Activated CD8-positive, alpha-beta memory T cell treated with anti-CD3 and anti-CD28 coated beads for 36 hours (primary cell): ENCODE data around the gene MAN2A1. TPM values are rescaled to one million over a fixed set of nuclear protein-coding genes. Genes with fewer than 3 reads are reported as not detected.

Experiments used
- CTCF ChIA-PET: fragments of 350-600 bp; sonication (Branson Sonifier 250); formaldehyde crosslinking; loops from one replicate; lab custom pipeline; 2021; ENCODE audit warnings: antibody characterized with exemption; lab: Charles Lee
- POLR2A ChIA-PET: fragments of 350-600 bp; sonication (Branson Sonifier 250); formaldehyde crosslinking; loops from one replicate; lab custom pipeline; 2021; ENCODE audit warnings: antibody characterized with exemption; lab: Charles Lee
- total RNA-seq, 2 experiments: library from RNA; stranded (reverse); gene quantifications; one replicate each; pipeline ENCODE4 v1.2.3, GENCODE V29; 2021

MAN2A1 gene
- total RNA-seq, 2 experiments from 2014 or later: 26.6 to 26.9 TPM

DNA sequence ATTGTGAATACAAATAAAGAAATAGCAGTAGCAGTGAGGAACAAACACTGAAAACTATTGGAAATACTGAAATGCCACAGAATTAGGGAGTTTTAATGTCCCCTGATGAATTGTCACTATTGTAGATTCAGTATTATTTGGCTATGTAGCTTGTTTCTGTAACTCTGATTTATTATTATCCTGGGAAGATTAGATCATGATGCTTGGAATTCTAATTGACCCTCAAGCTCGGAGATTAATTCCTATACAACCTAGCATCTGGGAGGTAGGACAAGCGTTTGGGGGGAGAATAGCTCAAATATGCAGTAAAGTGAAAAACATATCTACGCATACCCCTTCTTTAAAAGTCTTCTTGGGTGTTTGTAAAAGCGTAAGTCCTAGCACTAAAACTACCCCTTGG, 15.1 kb upstream of the MAN2A1 start:
- ChIA-PET CTCF (interaction anchor here (2.7 kb wide), 1 partner anchor 13 kb away, joined by 7 read pairs; no protein-coding TSS in a partner anchor), POLR2A (no interaction called here)

DNA sequence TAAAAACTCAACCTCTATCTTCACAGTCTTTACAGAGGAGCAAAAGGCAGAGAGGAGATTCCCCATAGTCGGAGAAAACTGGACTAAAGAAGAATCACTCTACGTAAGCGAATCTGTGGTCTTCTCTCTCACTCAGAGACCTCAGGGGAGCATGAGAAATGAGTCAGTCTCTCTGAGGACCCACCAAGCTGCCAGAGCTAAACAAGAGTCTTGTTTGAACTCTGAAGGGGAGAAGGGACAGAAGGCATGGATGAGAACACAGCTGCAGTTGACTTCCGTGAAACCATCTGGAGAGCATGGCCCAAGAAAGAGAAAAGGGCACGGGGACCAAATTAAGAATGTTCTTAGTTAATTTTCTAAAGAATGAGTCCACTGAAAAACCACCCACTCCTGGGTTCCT, 12.8 kb upstream of the MAN2A1 start:
- ChIA-PET POLR2A (no interaction called here), CTCF (interaction anchor here (2.7 kb wide), 1 partner anchor 11 kb away, joined by 7 read pairs; no protein-coding TSS in a partner anchor)

DNA sequence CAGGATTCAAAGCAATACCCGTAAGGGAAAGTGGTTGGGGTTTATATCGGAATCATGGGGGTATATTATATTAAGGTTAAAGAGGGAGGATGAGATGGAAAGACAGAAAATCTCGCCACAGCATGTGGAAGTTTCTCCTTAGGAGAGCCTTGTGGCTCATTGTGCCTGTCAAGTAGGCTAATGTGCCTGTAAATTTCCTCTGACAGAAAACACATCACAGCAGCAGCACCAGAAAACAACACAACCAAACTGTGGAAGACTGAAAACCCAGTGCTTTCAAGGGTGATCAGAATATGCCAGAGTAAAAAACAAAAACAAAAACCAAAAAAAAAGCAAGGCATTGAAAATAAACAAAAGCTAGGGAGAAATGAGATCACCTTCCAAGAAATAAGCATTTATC, 11.3 kb upstream of the MAN2A1 start:
- ChIA-PET CTCF (no interaction called here), POLR2A (no interaction called here)

DNA sequence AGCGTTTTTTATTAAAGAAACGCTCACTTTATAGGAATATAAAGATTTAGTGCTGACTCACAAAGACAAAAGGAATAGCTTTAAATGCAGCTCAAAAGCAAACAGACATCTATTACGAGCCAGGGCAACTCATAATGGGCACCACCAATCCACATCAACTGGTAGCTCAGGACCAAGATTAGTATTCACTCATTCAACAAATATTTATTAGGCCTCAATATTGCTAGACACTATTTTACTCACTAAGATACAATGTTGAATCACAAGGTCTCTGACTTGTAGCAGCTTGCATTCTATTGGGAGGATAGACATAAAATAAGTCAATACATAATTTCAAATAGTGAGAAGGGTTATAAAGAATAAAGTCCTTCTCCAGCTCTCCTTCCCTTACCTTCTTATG, 8.0 kb upstream of the MAN2A1 start:
- ChIA-PET CTCF (no interaction called here), POLR2A (no interaction called here)

DNA sequence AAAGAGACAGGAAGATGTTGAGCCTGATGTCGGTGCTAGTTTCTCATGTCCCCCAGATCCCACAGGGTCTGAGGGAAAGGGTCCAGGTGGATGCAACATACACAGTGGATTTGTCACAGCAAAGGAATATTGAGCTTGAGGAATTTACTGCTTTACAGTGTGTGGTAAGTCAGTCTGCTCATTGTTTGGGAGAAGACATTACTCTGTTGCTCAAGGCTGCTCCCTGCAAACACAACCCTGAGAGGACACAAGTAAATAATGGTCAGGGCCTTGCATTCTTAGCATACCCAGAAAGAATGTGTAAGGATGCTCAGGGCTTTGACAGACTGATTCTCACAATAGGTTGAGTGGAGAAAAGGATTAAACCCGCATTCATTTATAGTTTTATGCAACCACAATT, 7.3 kb upstream of the MAN2A1 start:
- POLR2A ChIA-PET: no interaction called here
- CTCF ChIA-PET: no interaction called here

DNA sequence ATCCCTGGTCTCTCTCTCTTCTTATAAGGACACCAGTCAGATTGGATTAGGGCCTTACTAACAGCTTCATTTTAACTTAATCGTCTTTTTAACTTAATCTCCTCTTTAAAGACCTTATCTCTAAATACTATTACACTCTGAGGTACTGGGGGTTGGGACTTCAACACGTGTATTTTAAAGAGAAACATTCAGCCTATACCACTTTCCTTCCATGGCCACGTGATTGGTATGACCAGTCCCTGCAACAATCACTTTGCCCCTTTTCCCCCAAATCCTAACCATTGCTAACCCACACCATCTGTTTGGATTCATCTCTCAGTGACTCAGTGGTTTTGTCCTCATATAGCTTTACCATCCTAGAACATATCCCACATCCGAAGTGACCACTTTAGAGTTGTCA, 3.8 kb upstream of the MAN2A1 start:
- POLR2A ChIA-PET: no interaction called here

DNA sequence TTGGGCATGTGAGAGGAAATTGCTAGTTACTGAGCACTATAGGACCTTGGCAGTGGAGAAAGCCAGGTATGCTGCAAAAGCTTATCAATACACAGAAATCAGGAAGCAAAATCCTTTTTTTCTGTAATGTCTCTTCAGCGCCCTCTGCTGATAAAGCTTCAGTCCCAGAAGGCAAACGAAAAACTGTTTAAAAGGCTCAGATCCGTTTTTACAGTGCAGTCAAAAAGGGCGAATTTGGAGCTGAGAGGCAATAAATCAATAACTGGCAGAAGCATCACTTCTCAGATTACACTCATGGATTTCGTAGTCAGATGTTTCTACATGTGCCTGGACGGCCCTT, 1.1 kb upstream of the MAN2A1 start:
- POLR2A ChIA-PET: interaction anchor here (1.0 to 2.0 kb wide), 2 partner anchors 100 to 279 kb away, joined by 3 to 6 read pairs; partner anchors contain the start of gene PJA2
- CTCF ChIA-PET: interaction anchor here (0.7 to 2.2 kb wide), 2 partner anchors 13 to 735 kb away, joined by 3 to 7 read pairs; no protein-coding TSS in a partner anchor

More for the DNA sequence above, 3.8 kb upstream of the MAN2A1 start:
- CTCF ChIA-PET: no interaction called here

DNA sequence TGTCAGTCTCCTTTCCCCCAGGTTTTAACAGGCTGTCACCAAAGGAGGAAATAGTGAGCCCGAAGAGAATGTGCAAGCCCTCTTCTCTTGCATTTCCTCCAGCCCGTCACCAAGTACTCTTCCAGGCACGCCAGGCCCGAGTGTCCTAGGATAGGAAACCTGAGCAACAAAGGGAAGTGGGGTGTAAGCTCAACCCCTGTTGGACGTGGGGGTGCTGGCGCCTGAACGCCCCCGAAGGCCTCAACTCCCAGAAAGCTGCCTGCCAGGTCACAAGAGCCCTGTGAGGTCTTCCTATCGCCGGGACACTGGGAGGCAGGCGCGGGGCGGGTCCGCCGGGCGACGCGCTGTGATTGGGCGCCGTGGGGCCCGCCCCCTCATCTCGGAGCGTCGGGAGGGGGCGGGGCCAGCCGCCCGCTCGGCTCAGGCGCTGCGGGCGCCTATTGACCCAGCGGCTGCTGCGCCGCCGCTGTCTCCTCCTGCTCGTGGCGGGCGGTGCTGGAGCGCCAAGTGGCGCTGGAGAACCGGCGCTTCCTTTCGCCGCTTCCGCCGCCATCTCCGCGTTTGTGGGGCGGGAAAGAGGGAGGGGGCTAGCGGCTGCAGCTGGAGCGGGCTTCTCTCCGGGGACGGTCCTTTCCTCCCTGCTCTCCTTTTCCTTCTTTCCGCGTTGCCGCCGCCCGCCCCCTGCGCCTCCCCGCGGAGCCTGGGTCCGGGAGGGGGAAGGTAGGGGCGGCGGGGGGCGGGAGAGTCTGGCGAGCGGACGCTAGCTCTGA, 572 bp upstream of the MAN2A1 start:
- POLR2A ChIA-PET: interaction anchor here (1.0 to 2.0 kb wide), 2 partner anchors 99 to 279 kb away, joined by 3 to 6 read pairs; partner anchors contain the start of gene PJA2

DNA sequence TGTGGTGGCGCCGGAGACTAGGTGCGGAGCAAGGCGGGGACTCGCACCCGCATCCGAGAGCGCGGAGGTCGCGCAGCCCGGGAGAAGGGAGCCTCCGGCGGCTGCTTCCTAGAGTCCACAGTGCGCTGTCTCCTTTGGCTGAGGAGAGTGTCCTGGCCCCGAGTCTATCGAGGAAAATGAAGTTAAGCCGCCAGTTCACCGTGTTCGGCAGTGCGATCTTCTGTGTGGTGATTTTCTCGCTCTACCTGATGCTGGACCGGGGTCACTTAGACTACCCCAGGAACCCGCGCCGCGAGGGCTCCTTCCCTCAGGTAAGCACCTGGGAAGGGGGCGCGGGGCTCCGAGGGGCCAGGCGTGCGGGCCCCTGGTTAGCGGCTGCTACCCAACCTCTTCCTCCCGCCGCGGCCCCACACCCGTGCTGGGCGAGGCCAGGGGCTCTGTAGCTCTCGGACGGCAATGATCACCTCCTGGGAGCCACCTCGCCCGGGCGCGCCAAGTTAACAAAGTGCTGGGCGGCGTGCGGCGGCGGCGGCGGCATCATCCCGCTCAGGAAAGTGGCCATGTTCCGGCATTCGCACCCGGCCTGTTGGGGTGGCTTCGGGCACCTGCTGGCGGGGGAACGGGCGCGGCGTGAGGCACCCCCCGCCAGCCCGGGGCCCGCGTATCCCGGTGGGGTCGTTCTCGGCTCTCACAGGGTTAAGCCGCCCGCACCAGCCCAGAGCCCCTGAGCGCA, 681 bp downstream of the MAN2A1 start:
- ChIA-PET POLR2A (interaction anchor here (0.6 to 2.0 kb wide), 2 partner anchors 280 to 293 kb away, joined by 3 to 6 read pairs; partner anchors contain the start of gene PJA2), CTCF (interaction anchor here (0.6 to 1.5 kb wide), 5 partner anchors 32 to 942 kb away, joined by 3 to 4 read pairs (median 3); partner anchors contain the start of gene FER)

More for the DNA sequence above, 572 bp upstream of the MAN2A1 start:
- CTCF ChIA-PET: interaction anchor here (1.5 to 2.2 kb wide), 2 partner anchors 14 to 941 kb away, joined by 3 to 7 read pairs; partner anchors contain the start of gene FER

DNA sequence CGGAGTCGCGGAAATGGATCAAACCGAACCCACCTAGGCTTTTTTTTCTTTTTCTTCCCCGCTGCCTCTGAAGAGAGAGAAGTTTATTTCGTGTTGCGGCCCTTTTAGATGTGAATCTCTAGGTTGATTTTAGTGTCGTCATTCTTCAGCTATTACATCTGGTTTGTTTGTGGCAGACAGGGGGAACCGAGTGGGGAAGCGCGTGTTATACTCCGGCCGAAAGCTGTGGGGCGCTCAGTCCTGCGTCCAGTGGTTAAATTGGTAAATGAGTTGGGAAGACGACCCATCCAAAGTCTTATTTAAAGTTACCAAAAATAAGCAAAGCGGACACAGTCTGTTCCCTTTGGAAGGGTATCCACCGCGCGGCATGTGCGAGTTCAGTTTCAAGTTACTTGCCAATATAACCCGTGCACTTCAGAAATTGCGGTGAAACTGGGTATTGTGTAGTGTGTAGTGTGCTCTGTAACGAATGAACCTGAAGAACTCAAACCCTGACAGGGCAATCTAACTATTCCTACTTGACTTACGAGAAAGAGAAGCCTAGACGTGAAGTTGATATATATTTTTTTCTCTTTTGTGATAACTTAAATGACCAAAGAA, 1.3 kb downstream of the MAN2A1 start:
- ChIA-PET POLR2A (interaction anchor here (0.6 kb wide), 1 partner anchor 293 kb away, joined by 3 read pairs; no protein-coding TSS in a partner anchor), CTCF (interaction anchor here (0.9 to 1.0 kb wide), 2 partner anchors 348 to 417 kb away, joined by 3 to 4 read pairs; no protein-coding TSS in a partner anchor)

DNA sequence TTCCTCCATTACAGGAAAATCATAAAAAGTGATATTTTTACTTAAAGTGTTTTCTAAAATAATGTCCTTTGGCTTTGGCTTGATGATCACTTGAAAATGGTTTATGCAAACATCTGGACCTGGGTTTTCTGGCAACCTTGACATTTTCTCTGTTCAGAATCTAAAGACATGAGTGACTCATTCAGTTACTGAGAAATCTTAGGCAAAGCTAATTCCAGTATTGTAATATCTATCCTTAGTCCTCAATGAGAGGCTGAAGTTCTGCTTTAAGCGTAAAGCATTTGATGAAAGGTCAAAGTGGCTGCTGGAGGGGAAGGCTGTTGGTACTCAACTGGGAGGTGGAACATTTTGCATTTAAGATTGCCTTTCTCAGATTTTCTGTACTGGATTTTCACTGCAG, 2.3 kb downstream of the MAN2A1 start:
- ChIA-PET POLR2A (no interaction called here), CTCF (no interaction called here)

DNA sequence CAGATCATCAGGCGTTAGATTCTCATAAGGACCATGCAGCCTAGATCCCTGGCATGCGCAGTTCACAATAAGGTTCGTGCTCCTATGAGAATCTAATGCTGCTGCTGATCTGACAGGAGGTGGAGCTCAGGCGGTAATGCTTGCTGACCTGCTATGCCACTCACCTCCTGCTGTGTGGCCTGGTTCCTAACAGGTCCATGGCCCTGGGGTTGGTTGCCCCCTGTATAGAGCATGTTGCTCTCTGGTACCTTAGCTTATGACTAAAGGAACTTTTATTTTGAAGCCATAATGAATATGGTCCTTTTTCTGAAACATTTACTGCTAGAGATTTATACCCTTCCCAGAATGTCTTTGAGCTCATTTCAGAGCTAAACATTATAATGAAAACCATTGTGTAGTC, 3.1 kb downstream of the MAN2A1 start:
- CTCF ChIA-PET: no interaction called here
- POLR2A ChIA-PET: interaction anchor here (0.6 kb wide), 1 partner anchor 287 kb away, joined by 6 read pairs; no protein-coding TSS in a partner anchor

DNA sequence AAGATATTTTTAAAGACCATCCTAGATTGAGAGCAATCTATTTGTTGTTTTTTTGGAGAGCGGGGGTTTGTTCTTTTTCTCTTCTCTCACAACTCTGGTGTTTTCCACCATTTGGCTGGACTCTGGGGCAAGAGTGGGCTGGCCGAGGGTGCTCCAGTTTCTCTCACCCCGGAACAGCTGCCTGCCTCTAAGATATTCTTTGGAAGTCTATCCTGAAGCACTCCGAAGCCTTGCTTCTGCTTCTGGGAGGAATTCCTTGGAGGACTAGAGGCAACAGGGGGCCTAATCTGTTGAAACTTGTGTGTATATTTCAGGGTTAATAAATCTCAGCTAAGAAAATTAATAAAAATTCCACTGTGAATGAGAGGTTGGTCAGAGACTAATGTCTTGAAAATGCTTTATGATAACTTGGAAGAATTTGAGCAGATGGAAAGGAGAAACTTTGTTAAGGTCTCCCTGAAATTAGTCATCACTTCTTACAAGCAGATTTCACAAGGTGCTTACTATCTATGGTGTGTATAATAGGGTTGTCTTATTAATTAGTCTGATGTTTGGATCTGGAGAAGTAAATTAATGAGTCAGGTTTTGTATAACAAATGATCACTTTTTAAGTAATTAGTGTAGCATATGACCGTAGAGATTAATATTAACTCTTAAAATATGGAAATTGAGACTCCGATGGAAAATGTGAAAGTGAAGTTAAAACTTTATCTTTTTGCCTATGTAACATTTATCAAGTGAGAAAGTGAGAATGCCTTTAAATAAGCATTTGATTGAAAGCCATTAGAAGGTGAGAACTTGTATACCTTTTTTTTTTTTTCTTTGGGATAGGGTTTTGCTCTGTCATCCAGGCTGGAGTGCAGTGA, 4.0 kb downstream of the MAN2A1 start:
- CTCF ChIA-PET: no interaction called here
- POLR2A ChIA-PET: interaction anchor here (0.6 kb wide), 1 partner anchor 288 kb away, joined by 6 read pairs; no protein-coding TSS in a partner anchor

DNA sequence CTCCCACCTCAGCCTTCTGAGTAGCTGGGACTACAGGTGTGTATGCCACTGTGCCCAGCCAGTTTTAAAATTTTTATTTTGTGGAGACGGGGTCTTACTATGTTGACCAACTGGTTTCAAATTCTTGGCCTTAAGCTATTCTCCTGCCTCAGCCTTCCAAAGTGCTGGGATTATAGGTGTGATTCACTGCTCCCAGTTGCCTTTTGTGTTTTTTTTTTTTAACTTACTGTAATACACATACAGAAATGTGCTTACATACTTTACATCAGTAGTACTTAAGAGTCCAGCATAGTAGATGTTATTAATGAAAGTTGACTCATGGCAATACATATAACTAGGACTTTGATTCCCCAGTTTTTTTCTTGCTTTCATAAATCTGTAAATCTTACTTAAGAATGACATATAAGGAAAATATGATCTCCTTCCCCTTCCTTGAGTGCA, 4.7 kb downstream of the MAN2A1 start:
- POLR2A ChIA-PET: no interaction called here
- CTCF ChIA-PET: no interaction called here

DNA sequence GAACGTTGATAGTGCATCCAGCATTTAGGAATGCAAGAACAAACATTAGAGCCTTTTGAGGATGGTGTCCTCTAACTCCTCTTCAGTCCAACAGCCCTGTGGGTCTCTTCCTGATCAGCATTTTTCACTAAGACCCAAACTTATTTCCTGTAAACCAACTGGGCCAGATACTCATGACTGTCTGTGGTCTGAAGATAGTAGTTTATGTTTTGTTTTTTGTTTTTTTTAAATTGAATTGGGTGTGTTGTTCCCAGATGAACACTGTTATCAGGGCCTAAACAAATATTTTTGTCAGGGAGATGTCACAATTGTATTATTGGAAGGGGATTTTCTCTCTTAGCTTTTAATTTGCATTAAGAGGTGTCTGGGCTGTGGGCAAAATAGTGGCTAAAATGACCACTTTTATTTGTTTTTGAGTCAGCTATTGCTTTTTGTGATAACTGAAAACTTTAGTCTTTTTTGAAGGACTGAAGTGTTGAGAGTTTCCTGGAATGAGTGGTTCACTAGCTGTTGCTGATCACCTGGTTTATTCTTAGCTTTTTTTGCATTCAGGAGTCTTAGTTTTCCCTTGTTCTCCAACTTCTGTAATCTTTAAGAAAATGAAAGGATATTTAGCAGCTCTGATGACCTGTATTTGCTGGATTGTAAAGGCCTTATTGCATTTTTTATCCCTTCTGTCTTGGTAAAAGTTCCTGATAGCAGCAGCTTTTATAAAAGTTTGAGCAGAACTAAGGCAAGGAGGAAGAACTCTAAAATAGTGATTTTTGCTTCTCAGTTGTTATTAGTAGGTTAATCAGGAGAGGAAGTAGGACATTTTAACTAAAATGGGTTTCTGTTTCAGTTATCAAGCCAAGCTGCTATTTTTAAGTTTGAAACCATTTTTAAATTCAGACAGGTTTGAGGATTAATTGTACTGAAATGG, 5.5 kb downstream of the MAN2A1 start:
- ChIA-PET CTCF (interaction anchor here (0.7 kb wide), 1 partner anchor 99 kb away, joined by 3 read pairs; no protein-coding TSS in a partner anchor), POLR2A (no interaction called here)

DNA sequence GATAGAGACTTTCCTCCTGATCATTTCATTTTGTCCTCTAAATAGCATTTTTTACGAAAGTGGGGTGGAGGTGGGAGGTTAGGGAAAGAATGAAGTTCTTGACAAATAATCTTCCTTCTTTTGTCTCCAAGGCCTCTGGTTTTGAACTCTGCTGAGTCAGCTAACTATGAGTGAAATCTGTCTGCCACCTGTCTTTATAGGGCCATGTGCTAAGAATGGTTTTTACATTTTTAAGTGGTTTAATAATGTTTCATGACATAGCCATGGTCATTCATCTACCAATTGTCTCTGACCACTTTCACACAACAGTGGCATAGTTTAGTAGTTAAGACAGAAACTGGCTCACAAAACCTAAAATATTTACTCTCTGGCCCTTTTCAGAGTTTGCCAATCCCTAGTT, 7.6 kb downstream of the MAN2A1 start:
- ChIA-PET POLR2A (no interaction called here), CTCF (no interaction called here)

DNA sequence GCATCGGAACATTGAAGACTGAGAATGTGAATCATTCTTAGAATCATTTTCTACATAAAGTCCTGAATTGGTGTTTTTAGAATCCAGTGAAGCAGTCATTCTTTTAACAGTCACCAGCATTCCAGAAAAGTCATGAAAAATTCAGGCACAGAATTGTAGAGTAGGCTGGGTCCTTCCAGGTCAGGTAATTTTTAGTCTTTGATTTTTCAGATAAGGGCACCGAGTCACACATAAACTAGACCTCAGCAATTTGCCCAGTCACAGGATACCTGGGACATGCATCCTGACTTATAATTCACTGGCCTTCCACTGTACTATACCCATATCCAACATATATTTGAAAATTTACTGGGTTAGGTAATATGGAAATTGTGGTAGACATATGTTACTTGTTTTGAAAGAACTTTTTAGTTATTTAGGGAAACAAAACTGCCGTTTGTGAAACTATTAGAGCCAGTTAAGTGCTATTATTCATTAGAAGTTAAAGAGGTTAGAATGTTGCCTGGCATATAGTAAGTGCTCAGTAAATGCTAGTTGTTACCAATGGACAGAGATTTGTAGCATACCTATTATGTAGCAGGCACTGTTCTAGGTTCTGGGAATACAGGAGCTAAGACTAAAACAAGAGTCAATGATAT, 10.9 kb downstream of the MAN2A1 start:
- ChIA-PET POLR2A (no interaction called here), CTCF (no interaction called here)
